Panc1 (cell line): ENCODE measurements around the gene ISCA2.

Experiments
- CTCF ChIP-seq: fragments of 450-650 bp; IDR thresholded peaks from 2 replicates; pipeline ENCODE4 v1.5.1; 2017; ENCODE audit warnings: mild to moderate bottlenecking
- SIN3A ChIP-seq: IDR thresholded peaks from 2 replicates; pipeline ENCODE4 v1.6.1; 2012; ENCODE audit warnings: low read depth, mild to moderate bottlenecking, low read length, moderate library complexity, borderline replicate concordance; ENCODE audit not compliant: insufficient read depth

DNA sequence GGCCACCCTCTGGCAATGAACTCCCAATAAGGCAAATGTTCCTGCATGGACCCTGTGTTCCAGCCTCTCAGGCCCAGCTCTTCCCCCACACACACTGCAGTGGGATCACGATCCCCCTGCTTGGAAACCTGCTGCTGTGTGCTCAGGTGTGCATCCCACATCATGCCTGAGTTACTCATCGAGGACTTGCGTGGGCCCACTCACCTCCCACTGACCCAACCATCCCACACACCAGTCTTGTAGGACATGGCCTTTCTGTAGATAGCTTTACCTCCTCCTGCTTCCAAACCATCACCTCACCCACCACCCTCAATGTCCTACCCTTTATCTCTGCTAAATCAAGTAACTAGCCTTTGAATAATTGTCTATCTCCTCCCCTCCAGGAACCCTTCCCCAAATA, 25.1 kb upstream of the ISCA2 start:
- TF ChIP-seq SIN3A (no peak), CTCF (no peak)
